Fibroblast of the aortic adventitia (primary cell): Measurements from ENCODE around the gene RAB3B. TPM values are rescaled to one million over a fixed set of nuclear protein-coding genes. Genes with fewer than 3 reads are reported as not detected.
A peak's percentile ranks its signal among the peaks of the same experiment; 100 is the strongest.
"Not testable (repeated sequence)": the region's sequence is repeated elsewhere in the genome, so short reads cannot be mapped to it uniquely, and the experiment has no call there.

ENCODE experiments used
- DNase-seq: peaks from one replicate; pipeline ENCODE4 v3.0.0-alpha.2; 2010; ENCODE audit warnings: low read depth
- H3K4me3 ChIP-seq: 2 replicates; pipeline ENCODE4 v1.5.1; 2011; ENCODE audit warnings: low read depth, mild to moderate bottlenecking, control low read depth, low read length, moderate library complexity
- CTCF ChIP-seq: IDR thresholded peaks from 2 replicates; pipeline ENCODE4 v1.5.1; 2011; ENCODE audit warnings: mild to moderate bottlenecking, low read length, control low read depth, inconsistent platforms; ENCODE audit not compliant: insufficient read depth
- total RNA-seq: library from RNA; depleted of rRNA; stranded (reverse); fragments of >200 nt; gene quantifications from 2 replicates; pipeline ENCODE4 v1.2.3, GENCODE V29; 2012; ENCODE audit warnings: low replicate concordance

The RAB3B gene
- total RNA-seq, 1 donor = 63.4 TPM

DNA sequence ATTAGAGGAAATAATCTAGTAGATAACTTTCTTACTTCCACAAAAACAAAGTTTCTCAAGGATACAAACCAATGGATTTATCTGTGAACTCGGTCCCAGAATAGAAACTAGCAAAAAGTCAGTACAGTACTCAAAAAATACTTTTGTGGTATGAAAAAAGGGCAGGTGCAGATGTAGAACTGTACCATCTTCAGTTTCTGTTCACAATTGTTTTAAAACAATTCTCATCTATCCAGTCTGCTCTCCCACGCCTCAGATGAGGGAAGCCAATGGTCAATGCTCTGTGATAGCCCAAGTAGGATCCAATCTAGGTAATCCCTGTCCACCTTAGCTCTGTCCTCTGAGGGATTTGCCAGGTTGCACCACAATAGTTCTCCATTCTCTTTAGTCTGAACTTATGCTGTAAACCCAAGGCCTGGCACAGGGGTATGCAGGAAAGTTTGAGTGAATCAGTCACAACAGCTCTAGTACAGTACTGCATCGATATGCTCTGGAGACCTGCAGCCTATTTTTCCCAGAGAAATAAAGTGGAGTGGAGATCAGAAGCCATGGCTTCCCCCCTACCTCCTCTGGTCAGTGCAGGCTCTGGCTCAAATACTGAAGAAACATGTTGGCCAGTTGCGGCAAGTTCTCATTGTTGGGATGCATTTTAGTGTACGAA is 41.8 kb upstream of the RAB3B start:
- TF ChIP-seq CTCF = no peak
- no peak for DNase-seq
- peak overlapping the region; percentile 99 for H3K4me3 ChIP-seq

GRCh38 chr1:52028839-52029238 is 38.3 kb upstream of the RAB3B start:
- DNase-seq, H3K4me3 ChIP-seq: not testable (repeated sequence)

DNA sequence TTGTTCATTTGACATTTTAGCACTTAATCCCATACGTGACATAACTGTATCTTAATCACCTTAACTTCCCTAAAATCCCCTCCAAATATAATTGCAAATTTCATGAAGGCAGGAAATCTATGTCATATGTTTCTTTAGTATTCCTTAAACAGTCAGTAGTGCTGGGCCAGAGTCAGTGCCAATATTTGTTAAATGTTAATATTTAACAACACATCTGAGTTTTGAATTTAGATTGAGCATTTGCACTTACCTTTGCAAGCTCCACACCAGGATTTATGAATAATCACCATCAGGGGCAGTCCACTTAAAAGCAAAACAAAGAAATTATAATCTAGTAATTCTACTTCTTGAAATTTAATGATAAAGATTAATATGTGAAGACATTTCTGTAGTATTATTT is 37.8 kb upstream of the RAB3B start:
- TF ChIP-seq CTCF = no peak
- no peak for DNase-seq
- H3K4me3 ChIP-seq = no peak overlapping the region

GRCh38 chr1:52026278-52026677 is 35.8 kb upstream of the RAB3B start:
- TF ChIP-seq CTCF = no peak
- H3K4me3 ChIP-seq = no peak overlapping the region
- DNase-seq = no peak

GRCh38 chr1:52022133-52022532 is 31.6 kb upstream of the RAB3B start:
- H3K4me3 ChIP-seq = no peak overlapping the region
- DNase-seq = no peak
- TF ChIP-seq CTCF = no peak

GRCh38 chr1:52008071-52008809 is 17.7 kb upstream of the RAB3B start:
- H3K4me3 ChIP-seq = no peak overlapping the region
- TF ChIP-seq CTCF = no peak
- DNase-seq = no peak

GRCh38 chr1:52007215-52008002 is 16.9 kb upstream of the RAB3B start:
- peak; percentile 78 for DNase-seq
- TF ChIP-seq CTCF = no peak
- no peak overlapping the region for H3K4me3 ChIP-seq

GRCh38 chr1:52006081-52006553 is 15.6 kb upstream of the RAB3B start:
- H3K4me3 ChIP-seq, DNase-seq: not testable (repeated sequence)

- H3K4me3 ChIP-seq = not testable (repeated sequence)
- peak; percentile 83 for DNase-seq
These were observed 15.0 kb upstream of the RAB3B start for GRCh38 chr1:52005548-52005947.
